Stimulated activated CD8-positive, alpha-beta memory T cell treated with anti-CD3 and anti-CD28 coated beads, Interleukin-12 subunit alpha, Interleukin-12 subunit beta, amount 100 ng/mL, for 4 hours (primary cell): ENCODE data around the gene RHEX.
"Not testable (repeated sequence)": the region's sequence is repeated elsewhere in the genome, so short reads cannot be mapped to it uniquely, and the experiment has no call there.

Source experiments
- DNase-seq: peaks from one replicate; pipeline ENCODE4 v3.0.0-alpha.2; 2020; ENCODE audit warnings: low read depth

The RHEX gene

DNA sequence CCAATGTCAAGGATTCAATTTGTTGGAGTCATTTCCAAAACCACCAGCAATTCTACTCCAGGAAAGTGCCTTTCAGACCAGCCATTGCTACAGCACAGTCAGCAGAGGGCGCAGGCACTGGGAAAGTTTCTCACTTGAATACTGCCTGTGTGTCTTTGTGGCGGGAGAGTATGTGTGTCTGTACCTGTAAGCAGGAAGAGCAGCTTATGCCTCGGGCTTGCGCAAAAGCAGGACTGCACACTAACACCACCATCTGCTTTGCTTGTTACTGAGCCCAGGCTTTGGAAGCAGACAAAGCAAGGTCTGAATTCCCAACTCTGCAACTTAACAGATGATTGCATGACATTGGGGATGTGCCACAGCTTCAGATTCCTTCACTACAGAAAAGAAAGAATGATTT lies 22.3 kb upstream of the RHEX start:
- no peak for DNase-seq

GRCh38 chr1:206032380-206033140 lies 20.4 kb upstream of the RHEX start:
- no peak for DNase-seq

DNA sequence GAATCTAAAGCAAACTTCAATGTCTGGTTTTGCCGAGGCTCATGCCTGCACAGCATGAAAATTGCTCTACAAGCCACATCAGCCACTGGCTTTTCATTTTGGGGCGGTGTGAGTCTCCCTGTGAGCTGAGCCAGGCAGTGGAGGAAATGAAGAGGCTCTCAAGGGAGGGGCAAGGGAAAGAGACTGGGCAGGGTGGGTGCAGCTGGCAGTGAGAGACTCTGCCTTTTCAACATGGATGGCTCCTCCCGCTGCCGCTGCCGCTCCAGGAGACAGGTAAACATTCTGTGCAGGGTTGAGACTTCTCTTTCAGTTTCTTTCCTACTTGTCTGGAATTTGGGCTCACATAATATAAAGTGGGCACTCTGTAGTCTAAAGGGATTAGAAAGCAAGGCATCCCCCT lies 17.9 kb upstream of the RHEX start:
- DNase-seq = no peak

DNA sequence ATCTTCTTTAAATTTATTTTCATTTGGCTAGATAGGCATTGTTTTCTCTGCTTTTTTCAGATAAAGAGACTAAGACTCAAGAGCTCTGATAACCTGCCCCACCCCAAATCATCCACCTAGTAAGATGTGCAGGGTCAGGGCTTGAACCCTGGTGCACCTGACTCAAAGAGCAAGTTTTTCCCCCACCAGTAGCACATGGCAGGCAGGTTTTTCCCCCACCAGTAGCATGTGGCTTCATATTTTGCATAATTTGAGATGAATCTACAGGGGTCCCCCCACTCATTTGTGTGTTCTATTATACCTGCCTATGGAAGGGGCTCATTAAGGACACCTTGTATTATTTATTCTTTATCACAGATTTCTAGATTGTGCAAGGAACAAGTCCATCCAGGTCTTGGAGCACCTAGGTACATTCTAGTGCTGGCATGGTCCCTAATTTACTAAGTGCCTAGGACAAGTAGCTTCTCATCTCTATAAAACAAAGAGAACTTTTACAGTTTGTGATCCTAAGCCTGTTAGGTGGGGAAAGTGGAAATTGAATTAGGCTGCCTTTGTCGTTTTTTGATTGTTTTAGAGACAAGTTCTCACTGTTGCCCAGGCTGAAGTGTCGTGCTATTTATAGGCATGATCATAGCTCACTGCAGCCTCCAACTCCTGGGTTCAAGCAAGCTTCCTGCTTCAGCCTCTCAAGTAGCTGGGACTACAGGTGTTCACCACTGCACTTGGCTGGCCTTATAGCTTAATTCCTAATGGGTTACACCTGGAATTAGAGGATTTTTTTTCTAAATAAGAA lies 16.1 kb upstream of the RHEX start:
- DNase-seq = no peak

GRCh38 chr1:206037581-206037980 lies 15.4 kb upstream of the RHEX start:
- DNase-seq = no peak

DNA sequence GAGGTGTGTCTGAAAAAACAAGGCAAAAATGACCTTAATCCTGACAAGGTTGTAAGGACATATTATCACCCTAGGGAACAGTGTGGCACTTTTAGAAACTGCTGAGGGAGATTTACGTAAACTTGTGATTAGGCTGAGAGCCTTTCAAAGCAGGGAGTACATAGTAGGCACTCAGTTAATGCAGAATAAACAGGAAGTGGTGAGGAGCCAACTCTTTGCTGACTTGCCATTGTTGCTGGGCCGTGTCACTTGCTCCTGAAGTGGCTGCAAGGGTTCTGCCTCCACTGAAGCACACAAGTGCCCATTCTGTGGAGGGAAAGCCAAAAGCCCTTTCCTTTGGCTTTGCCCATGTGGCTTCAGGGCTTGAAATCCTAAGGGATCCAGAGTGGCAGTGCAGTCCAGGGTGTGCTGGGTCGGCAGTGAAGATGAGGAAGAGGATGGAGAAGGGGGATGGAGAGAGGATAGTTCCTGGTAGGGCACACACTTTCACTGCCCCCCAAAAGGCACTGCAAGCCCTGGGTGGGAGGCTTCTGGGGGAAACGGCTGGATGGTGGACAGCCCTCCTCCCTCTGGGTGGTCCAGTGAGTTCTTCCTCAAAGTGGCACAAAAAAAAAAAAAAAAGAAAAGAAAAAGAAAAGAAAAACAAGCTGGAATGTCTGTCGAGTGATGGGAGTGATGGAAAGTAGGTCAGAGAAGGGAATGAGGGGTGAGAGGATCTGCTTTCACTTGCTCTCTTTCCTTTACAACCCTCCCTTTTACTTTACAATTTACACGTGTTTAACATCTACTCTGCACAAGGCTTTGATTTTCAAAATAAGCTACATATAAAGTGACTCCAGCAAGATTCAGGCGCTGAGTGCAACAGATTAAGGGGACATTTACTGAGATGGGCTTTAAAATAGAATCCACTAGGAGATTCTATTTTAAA lies 13.7 kb upstream of the RHEX start:
- DNase-seq = no peak

GRCh38 chr1:206040328-206040727 lies 12.6 kb upstream of the RHEX start:
- DNase-seq = no peak

DNA sequence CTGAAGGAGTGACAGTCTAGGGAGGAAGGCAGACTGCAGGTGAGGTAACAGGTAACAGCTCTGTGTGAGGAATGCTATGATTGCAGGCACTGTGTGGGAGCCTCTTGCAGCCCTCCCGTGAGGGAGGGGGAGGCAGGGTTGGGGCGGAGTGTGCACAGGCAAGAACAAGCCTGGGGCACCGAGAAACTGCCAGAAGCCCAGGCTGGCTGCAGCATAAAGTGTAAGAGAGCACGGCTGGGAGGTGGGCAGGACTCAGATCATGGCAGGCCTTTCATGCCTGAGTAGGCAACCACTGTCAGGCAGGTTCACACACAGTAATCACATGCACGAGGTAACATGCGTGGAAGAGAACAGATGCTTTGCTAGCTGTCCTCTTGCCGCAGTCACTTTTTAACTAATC lies 11.3 kb upstream of the RHEX start:
- DNase-seq = no peak

- no peak for DNase-seq
These were observed 5.7 kb upstream of the RHEX start for GRCh38 chr1:206047271-206047670.

DNA sequence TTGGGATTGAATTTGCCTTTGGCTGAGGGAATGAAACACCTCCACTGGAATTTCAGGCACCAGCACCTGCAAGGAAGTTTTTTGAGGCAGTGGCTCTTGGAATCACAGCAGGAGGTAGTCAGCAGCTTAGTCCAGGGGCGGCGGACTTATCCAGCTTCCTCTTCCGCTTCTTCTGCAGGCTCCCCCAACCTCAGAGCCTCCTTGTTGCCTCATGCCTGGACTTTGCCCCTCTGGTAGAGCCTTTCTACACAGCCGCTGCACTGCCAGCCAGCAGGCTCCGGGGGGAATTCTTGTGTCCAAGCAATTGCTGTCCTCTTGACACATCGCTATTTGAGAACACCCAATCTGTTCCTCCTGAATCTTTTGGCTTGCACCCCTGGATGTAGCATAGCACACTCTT lies 4.4 kb upstream of the RHEX start:
- no peak for DNase-seq

GRCh38 chr1:206049293-206049692 lies 3.7 kb upstream of the RHEX start:
- no peak for DNase-seq

GRCh38 chr1:206049919-206050600 lies 2.9 kb upstream of the RHEX start:
- DNase-seq = no peak

DNA sequence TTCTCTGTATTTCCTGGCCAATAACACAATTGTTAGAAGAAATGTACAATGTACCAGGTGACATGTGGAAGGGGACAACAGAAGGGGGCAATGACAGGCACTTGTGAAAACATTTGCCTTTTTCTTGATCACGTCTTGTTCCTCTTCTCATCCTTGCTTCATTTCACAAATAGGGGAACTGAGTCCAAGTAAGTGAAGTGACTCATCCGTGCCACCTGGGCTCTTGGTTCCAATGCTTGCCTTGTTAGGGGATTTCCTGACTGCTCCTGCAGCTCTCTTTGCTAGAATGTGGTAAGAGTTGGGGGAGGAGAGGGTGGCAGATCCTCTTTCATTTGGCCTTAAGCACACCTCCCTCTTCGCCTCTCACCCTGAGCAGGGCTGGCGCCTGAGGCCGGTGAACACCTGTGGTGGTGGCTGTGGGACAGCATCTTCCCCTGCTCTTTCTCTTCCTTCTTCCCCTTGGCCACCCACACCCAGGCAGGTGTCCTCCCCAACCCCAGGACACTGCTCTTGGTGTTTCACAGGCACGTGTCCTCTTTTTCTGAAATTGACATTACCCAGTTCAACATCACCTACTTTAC lies 2.2 kb upstream of the RHEX start:
- peak; percentile 17 for DNase-seq

- DNase-seq = not testable (repeated sequence)
These were observed 625 bp upstream of the RHEX start for GRCh38 chr1:206052231-206052865.

GRCh38 chr1:206053616-206054015 lies 643 bp downstream of the RHEX start:
- not testable (repeated sequence) for DNase-seq

DNA sequence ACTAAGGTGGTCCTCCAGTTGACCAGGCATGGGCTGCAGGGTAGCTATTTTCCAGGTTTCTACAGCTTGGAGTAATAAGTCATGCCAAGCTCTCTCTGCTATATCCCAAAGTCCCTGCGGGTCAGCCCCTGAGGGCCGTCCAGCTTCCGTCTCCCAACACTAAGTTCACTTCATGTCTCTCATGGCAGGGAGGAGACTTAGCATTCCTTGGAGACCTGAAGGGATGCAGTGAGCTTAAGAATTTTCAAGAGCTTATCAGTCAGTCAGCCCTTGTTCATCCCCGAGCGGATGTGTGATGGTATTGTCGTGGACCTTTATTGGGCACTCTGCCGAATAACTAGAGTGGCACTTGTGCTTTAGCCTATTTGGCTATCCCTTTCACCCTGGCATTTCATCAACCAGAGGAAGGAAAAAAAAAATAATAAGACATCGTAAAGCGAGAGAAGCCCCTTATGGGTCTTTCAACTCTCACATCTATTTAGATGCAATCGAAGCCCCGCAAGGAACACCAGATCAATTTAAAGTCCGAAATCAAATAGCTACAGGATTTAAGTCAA lies 2.2 kb downstream of the RHEX start:
- DNase-seq = not testable (repeated sequence)

- not testable (repeated sequence) for DNase-seq
These were observed 2.8 kb downstream of the RHEX start for GRCh38 chr1:206055639-206056323.

DNA sequence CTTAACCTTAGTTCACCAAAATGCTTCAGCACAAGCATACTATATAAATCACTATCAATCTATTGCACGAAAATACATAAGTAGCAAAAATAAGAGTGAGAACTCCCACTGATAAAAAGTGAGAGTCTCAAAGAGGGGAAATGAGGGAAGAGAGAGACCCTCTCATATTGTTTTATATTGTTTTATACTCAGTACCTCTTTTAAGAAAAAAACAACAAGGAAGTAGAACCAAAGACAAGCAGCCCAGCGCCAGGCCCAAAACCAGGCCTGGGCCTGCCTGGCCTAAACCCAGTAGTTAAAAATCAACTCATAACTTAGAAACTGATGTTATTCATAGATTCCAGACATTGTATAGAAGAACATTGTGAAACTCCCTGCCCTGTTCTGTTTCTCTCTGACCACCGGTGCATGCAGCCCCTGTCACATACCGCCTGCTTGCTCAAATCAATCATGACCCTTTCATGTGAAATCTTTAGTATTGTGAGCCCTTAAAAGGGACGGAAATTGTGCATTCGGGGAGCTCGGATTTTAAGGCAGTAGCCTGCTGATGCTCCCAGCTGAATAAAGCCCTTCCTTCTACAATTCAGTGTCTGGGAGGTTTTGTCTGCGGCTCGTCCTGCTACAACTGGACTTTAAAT lies 5.4 kb downstream of the RHEX start:
- DNase-seq = not testable (repeated sequence)

GRCh38 chr1:206058927-206059292 lies 5.9 kb downstream of the RHEX start:
- no peak for DNase-seq
